ENCODE data around the gene EML1.

EML1 gene

GRCh38 chr14:99908653-99909250, 115.5 kb downstream of the EML1 start:
- no peak for DNase-seq

GRCh38 chr14:99909513-99910064, 116.4 kb downstream of the EML1 start:
- no peak for DNase-seq

- DNase-seq = no peak
Observed at GRCh38 chr14:99910337-99911309, 117.4 kb downstream of the EML1 start.

- no peak for DNase-seq
Observed at GRCh38 chr14:99915305-99916090, 122.3 kb downstream of the EML1 start.

- no peak for DNase-seq
Observed at GRCh38 chr14:99916091-99916383, 122.8 kb downstream of the EML1 start.

- DNase-seq = no peak
Observed at GRCh38 chr14:99918781-99919180, 125.6 kb downstream of the EML1 start.

- no peak for DNase-seq
Observed at GRCh38 chr14:99921425-99921824, 128.2 kb downstream of the EML1 start.

GRCh38 chr14:99924379-99924778, 131.2 kb downstream of the EML1 start:
- DNase-seq = no peak

GRCh38 chr14:99925471-99925870, 132.3 kb downstream of the EML1 start:
- no peak for DNase-seq

GRCh38 chr14:99928963-99929362, 135.8 kb downstream of the EML1 start:
- no peak for DNase-seq

GRCh38 chr14:99929601-99930000, 136.4 kb downstream of the EML1 start:
- no peak for DNase-seq

- no peak for DNase-seq
Observed at GRCh38 chr14:99930420-99931274, 137.4 kb downstream of the EML1 start.

GRCh38 chr14:99931308-99931707, 138.1 kb downstream of the EML1 start:
- DNase-seq = no peak

- no peak for DNase-seq
Observed at GRCh38 chr14:99936056-99936455, 142.8 kb downstream of the EML1 start.

- no peak for DNase-seq
Observed at GRCh38 chr14:99936738-99937474, 143.7 kb downstream of the EML1 start.

- no peak for DNase-seq
Observed at GRCh38 chr14:99937475-99938244, 144.4 kb downstream of the EML1 start.

- DNase-seq = no peak
Observed at GRCh38 chr14:99938376-99938775, 145.2 kb downstream of the EML1 start.

GRCh38 chr14:99938896-99939295, 145.7 kb downstream of the EML1 start:
- DNase-seq = no peak

GRCh38 chr14:99939421-99939820, 146.2 kb downstream of the EML1 start:
- DNase-seq = no peak

- no peak for DNase-seq
Observed at GRCh38 chr14:99940064-99940463, 146.9 kb downstream of the EML1 start.

GRCh38 chr14:99941211-99941610, 148.0 kb downstream of the EML1 start:
- no peak for DNase-seq

Data from cortex of kidney (tissue), 1 donor.